DOHH2 (cell line): ENCODE results near the gene RPP40.

Experiments
- EZH2phosphoT487 ChIP-seq: fragments of 200-600 bp; sonication (generic); IDR thresholded peaks from 2 replicates; pipeline ENCODE4 v1.6.1; 2017; ENCODE audit warnings: borderline replicate concordance, mild to moderate bottlenecking, antibody characterized with exemption, low read length, moderate library complexity, mixed read lengths
- TF ChIP-seq, protein P1 (sequence below): fragments of 200-600 bp; sonication (generic); IDR thresholded peaks from one replicate; pipeline ENCODE4 v1.5.1; 2014; ENCODE audit warnings: antibody characterized with exemption, mild to moderate bottlenecking, low read depth, low read length; ENCODE audit not compliant: poor library complexity, severe bottlenecking

GRCh38 chr6:4947716-4948115 is 56.1 kb downstream of the RPP40 start:
- TF ChIP-seq, protein P1, sequence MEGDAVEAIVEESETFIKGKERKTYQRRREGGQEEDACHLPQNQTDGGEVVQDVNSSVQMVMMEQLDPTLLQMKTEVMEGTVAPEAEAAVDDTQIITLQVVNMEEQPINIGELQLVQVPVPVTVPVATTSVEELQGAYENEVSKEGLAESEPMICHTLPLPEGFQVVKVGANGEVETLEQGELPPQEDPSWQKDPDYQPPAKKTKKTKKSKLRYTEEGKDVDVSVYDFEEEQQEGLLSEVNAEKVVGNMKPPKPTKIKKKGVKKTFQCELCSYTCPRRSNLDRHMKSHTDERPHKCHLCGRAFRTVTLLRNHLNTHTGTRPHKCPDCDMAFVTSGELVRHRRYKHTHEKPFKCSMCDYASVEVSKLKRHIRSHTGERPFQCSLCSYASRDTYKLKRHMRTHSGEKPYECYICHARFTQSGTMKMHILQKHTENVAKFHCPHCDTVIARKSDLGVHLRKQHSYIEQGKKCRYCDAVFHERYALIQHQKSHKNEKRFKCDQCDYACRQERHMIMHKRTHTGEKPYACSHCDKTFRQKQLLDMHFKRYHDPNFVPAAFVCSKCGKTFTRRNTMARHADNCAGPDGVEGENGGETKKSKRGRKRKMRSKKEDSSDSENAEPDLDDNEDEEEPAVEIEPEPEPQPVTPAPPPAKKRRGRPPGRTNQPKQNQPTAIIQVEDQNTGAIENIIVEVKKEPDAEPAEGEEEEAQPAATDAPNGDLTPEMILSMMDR, result no peak
- TF ChIP-seq EZH2phosphoT487, result no peak
